NCI-H82 treated with DMSO at 0.1 percent for 48 hours (cell line): ENCODE measurements around the gene LINC01488.

Experiments used
- DNase-seq: peaks from one replicate; lab custom pipeline; 2025; ENCODE audit not compliant: unreplicated experiment; lab: John Stamatoyannopoulos, UW

LINC01488 gene

GRCh38 chr11:69463181-69463994 lies 18.1 kb upstream of the LINC01488 start:
- no peak for DNase-seq

- no peak for DNase-seq
Measured at GRCh38 chr11:69463995-69464960, 17.2 kb upstream of the LINC01488 start.

- no peak for DNase-seq
Measured at GRCh38 chr11:69465236-69466000, 16.0 kb upstream of the LINC01488 start.

GRCh38 chr11:69466039-69466438 lies 15.4 kb upstream of the LINC01488 start:
- DNase-seq = no peak

GRCh38 chr11:69467196-69467595 lies 14.3 kb upstream of the LINC01488 start:
- DNase-seq = no peak

- no peak for DNase-seq
Measured at GRCh38 chr11:69467646-69468045, 13.8 kb upstream of the LINC01488 start.

DNA sequence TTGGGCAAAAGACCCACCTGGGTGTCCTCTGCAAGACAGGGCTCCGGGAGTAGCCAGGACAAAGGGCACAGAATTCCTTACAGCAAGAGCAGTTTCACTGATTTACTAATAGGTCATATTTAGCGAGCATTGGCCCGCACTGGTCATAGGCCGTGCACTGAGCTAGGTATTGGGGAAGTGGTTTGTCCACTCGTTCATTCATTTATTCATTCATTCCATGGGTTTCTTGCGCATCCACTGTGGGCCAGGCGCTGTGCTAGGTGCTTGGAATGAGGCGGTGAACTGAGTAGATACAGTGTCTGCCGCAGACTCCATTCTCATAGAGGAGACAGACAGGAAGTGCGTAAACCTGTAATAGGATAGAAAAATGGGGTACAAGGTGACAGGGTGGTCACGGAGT lies 13.2 kb upstream of the LINC01488 start:
- DNase-seq = no peak

DNA sequence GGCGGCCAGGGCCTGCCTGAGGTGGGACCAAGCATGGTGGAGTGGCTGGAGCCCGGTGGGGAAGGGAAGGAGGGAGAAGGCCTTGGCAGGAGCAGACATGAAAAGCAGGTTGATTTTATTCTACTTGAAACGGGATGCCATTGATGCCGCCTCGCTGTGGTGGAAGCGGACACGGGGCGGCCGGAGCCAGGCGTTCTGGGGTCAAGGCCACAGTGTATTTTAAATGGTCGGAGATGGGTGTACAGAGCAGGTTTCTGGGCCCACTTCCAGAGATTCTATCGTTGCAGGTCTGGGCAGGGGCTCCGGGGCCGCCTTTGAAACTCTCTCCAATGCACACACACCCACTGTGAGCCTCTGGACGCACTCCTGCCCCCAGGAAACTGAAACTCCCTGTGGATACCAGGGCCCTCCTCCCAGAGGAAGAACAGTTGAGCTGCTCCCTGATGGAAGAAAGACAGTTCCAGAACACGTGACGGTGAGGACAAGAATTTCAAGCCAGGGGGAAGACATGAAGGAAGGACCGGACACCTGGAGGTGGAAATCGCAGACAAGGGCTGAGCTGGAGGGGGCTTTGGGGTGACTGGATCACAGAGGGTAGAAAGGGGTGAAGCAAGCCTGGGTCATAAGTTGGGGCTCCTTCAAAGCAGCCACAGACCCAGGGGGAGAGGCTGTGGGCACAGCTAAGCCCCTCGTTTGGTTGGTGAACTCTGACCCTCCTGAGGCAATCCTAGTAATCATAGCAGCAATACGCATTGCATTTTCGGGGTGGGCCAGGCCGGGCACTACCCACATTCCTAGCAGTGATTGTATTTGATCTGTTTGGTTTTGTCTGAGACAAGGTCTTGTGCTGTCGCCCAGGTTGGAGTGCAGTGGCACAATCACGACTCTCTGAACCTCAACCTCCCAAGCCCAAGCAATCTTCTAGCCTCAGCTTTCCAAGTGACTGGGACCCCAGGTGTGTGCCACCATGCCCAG lies 12.3 kb upstream of the LINC01488 start:
- DNase-seq = no peak

DNA sequence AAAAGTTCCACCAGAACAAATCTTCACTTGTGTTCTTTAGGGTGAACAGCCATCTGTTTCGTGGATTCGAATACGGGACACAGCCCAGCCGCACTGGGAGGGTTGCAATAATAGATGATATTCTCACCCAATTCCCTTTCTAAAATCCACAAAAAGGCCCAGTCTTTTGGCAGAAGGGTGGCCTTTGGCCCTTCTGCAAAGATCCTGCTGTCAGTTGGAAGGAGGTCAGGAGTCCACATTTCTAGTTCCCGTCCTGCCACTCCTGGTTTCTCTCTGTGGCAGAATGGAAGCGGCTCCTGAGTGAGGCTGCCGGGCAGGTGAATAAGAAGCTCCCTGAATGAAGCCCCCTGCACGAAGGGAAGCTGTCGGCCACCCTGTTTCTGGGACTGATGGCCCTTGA lies 11.2 kb upstream of the LINC01488 start:
- DNase-seq = no peak

DNA sequence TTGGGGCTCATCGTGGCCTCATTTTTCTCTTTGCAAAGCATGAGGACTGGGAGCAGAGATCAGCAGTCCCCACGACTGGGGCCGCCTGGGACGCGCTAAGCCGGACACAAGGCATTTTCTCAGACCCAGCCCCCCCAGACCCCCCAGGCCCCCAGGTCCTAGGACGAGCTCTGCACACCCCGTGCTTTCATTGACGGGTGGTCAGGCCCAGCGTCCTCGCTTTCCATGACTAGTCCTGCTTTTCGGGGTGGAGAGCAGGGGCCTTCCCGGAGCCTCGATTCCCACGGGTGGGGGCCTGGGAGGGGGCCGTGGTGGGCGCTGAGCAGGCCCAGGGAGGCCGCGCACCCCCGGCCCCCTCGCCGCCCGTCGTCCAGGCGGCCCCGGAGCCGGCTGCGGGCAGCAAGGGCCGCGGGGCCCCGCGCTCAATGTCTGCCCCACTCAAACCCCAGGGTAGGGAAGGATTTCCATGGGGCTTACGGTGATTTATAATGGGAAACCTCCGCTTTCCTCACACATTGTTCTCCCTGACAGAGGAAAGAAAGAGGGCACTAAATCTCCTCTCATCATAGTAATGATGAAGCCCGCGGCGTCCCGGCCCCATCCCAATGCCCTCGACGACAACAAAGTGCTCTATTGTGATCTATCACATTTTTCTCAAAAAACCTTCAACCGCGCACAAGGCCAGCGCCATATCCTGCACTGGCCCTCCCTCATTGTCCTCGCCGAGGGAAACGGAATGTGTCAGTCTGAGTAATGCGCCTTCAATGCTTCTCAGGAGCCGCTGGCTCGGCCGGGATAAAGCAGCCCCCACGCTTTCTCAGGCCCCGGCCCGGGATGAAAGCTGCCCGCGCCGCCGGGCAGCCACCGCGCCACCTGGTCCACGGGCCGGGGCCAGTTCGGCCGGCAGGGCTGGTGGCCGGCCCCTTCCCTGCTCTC lies 10.4 kb upstream of the LINC01488 start:
- no peak for DNase-seq

DNA sequence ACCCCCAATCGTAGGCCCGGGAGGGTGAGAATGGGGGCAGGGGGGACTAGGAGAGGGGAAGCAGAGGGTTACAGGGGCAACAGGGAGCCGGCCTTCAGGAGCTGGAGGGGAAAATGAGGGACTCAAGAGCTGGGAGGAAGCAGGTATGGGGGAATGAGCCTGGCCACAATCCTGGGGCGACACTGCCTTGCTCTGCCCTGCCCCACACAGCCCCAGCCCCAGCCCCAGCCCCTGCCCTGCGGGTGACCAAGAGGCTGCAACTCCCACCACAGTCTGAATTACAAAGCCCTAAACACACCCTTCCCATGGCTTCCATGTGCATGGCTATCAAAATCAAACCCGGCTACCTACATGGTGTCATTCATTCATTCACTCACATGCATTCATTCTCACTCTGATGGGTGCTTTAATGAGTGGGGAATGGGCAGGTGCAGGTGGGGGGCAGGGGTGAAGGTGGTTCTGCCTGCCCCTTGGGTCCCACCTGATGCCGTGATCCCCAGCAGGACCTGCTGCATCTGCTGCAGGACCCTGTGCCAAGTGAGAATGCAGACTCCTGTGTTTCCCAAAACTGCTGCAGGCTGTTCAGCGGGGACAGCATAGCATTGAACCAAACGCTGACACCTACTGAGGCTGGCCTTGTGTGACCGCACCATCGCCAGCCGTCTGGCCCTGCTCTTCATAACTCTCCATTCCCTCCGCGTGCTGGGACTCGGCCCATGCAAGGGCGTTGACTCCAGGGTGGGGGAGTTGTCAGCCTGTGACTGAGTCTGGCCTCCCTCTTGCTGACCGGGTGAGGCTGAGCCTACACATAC lies 9.5 kb upstream of the LINC01488 start:
- DNase-seq = no peak

GRCh38 chr11:69472541-69473275 lies 8.8 kb upstream of the LINC01488 start:
- DNase-seq = no peak

- no peak for DNase-seq
Measured at GRCh38 chr11:69473276-69473845, 8.1 kb upstream of the LINC01488 start.

GRCh38 chr11:69474736-69475135 lies 6.7 kb upstream of the LINC01488 start:
- DNase-seq = no peak

DNA sequence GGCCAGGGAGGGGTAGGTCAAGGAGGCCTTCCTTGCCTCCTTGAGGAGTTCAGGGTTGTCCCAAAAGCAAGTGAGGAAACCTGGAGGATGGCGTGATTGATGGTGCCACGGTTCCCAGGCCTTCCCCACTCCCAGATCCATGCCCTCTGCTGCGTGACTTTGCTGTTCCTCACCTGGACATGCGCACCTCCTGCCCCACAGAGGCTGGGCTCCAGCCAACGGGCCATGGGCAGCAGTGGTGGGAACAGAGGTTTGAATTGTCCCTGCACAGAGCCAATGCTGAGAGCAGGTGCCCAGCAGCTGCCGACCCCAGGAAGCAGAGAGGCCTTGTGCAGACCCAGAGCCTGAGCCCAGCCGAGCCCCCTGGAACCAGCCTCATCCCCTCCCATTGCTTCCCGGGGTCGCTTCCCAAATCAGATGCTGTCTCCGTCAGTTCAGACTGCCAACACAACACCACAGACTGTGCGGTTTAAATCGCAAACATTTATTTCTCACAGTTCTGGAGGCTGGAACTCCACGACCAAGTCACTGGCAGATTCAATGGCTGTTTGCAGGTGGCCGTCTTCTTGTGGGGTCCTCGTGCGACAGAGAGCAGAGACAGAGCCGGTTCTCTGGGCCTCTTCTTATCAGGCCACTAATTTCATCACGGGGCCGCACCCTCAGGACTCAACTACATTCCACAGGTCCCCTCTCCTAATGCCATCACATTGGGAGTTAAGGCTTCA lies 6.2 kb upstream of the LINC01488 start:
- no peak for DNase-seq

- no peak for DNase-seq
Measured at GRCh38 chr11:69475866-69476471, 5.5 kb upstream of the LINC01488 start.
